ENCODE data around the gene ZNF275. TPM values are rescaled to one million over a fixed set of nuclear protein-coding genes. Genes with fewer than 3 reads are reported as not detected.
A peak's percentile ranks its signal among the peaks of the same experiment; 100 is the strongest.

ZNF275 gene
- total and polyA plus RNA-seq, 2 of the 4 experiments (the other 2 are of a cell fraction): 6.6 to 9.7 TPM

DNA sequence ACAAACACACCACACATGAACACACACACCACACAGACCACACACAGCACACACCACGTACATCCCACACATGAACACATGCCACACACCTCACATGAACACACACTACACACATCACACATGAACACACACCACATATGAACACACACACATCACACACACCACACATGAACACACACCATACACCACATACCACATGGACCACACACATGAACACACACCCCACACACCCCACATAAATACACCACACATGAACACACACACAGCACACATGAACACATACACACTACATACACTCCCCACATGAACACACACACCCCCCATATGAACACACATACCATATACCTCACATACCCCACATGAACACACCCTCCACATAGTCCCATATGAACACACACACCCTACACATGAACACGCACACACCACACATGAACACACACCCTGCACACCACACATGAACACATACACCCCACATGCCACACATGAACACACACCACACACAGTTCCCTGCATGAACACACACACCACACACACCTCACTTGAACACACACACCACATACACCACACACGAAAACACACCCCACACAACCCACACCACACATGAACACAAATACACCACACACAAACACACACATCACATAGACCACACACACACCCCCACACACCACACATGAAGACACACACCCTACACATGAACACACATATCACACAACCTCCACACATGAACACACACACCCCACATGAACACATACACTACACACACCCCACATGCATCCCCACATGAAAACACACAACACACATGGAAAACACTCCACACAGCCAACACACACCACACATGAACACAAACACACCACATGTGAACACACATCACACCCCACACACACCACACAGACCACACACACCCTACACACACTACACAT, 48.9 kb downstream of the ZNF275 start:
- no peak overlapping the region for H3K18ac ChIP-seq (ENCODE audit: low read depth, low read length)
- ATAC-seq (ENCODE audit: low read depth) (no peak), DNase-seq (no peak)
- no peaks in the 10 kb centered on the region for H3K36me3 ChIP-seq (ENCODE audit: control insufficient read depth, insufficient read depth, low read length)
- H4K20me1 ChIP-seq (ENCODE audit: insufficient read depth, low read length): no peaks in the 10 kb centered on the region
- peak overlapping the region; percentile 84 for H2BK5ac ChIP-seq (ENCODE audit: low read depth, low read length, poor library complexity, severe bottlenecking)
- H3K23ac ChIP-seq (ENCODE audit: low read depth, low read length): no peak overlapping the region
- H2BK15ac ChIP-seq (ENCODE audit: low read depth, low read length): no peak overlapping the region
- H4K5ac ChIP-seq (ENCODE audit: low read depth, low read length): no peak overlapping the region
- intact Hi-C loops (cut with micrococcal nuclease) (no loop called here), in situ Hi-C loops (cut with MboI; ENCODE audit: low sequenced_read_pairs) (no loop called here), dilution Hi-C loops (cut with HindIII; ENCODE audit: low sequenced_read_pairs, unreplicated experiment) (no loop called here)
- 72% methylated on average over 2 of the region's 3 CpGs; no CpG with 5 or more reads in 1 of the 2 experiments for WGBS, 2 experiments (ENCODE audit: extremely low coverage in 2 of 2, insufficient read length in 1 of 2)
- CTCF ChIA-PET: no interaction called here
- no peak overlapping the region for H3K4me3 ChIP-seq (ENCODE audit: insufficient read depth, low read depth, low read length)
- no peak overlapping the region for H2BK120ac ChIP-seq (ENCODE audit: low read depth, low read length)
- H3K4me2 ChIP-seq (ENCODE audit: low read depth, low read length): no peak overlapping the region; the same call in 1 of the 2 replicates
- peak overlapping the region; percentile 10 for H2AFZ ChIP-seq (replicated peaks; ENCODE audit: low read length, poor library complexity)
- H3K4ac ChIP-seq (ENCODE audit: low read depth, low read length): no peak overlapping the region
- H2AK9ac ChIP-seq (replicated peaks; ENCODE audit: low read depth, low read length, poor library complexity): peak overlapping the region; percentile 25
- H3K14ac ChIP-seq (replicated peaks; ENCODE audit: low read depth, low read length): no peak overlapping the region
- H3K27ac ChIP-seq (ENCODE audit: insufficient read depth, low read length): no peak overlapping the region
- H3K27me3 ChIP-seq (ENCODE audit: control insufficient read depth, insufficient read depth, low read length): peaks cover 8% of the 10 kb centered on the region
- no peaks in the 10 kb centered on the region for H3K79me1 ChIP-seq (ENCODE audit: low read depth in 1 of 2, low read length in 2 of 2)
- no peak overlapping the region for H4K8ac ChIP-seq (ENCODE audit: low read depth in 2 of 2, low read length in 2 of 2)
- no peak overlapping the region for H2AK5ac ChIP-seq (ENCODE audit: low read depth, low read length)
- H3K9me3 ChIP-seq (ENCODE audit: control insufficient read depth, insufficient read depth, low read length): no peaks in the 10 kb centered on the region; the same call in 1 of the 2 replicates
- no TSS peak for BruUV-seq (replicated peaks)
- POLR2A ChIA-PET (ENCODE audit: unreplicated experiment): no interaction called here
- H3K9me1 ChIP-seq (ENCODE audit: insufficient read depth, low read length): no peaks in the 10 kb centered on the region
- H2BK20ac ChIP-seq (ENCODE audit: low read depth, low read length): no peak overlapping the region
- TF ChIP-seq BHLHE40 (IDR thresholded peaks at IDR 0.05; ENCODE audit: low read depth, low read length) (no peak), FOS (IDR thresholded peaks at IDR 0.05; ENCODE audit: low read depth, low read length) (no peak), CHD1 (IDR thresholded peaks at IDR 0.05; ENCODE audit: low read depth, low read length) (no peak), RCOR1 (IDR thresholded peaks at IDR 0.05; ENCODE audit: insufficient replicate concordance, low read length) (no peak), SMC3 (IDR thresholded peaks at IDR 0.05; ENCODE audit: low read depth, low read length) (no peak), POLR2A (IDR thresholded peaks at IDR 0.05; ENCODE audit: low read depth, low read length) (no peak), MAZ (IDR thresholded peaks at IDR 0.05; ENCODE audit: borderline replicate concordance, low read depth, low read length) (no peak), RAD21 (IDR thresholded peaks at IDR 0.05; ENCODE audit: low read length) (no peak), RFX5 (IDR thresholded peaks at IDR 0.05; ENCODE audit: low read depth, low read length) (no peak), CEBPB (IDR thresholded peaks at IDR 0.05; ENCODE audit: low read depth, low read length) (no peak)
- TF ChIP-seq, protein P1, sequence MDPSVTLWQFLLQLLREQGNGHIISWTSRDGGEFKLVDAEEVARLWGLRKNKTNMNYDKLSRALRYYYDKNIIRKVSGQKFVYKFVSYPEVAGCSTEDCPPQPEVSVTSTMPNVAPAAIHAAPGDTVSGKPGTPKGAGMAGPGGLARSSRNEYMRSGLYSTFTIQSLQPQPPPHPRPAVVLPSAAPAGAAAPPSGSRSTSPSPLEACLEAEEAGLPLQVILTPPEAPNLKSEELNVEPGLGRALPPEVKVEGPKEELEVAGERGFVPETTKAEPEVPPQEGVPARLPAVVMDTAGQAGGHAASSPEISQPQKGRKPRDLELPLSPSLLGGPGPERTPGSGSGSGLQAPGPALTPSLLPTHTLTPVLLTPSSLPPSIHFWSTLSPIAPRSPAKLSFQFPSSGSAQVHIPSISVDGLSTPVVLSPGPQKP (IDR thresholded peaks at IDR 0.05; ENCODE audit: borderline replicate concordance, low read depth, low read length): no peak
- TF ChIP-seq, protein P2, sequence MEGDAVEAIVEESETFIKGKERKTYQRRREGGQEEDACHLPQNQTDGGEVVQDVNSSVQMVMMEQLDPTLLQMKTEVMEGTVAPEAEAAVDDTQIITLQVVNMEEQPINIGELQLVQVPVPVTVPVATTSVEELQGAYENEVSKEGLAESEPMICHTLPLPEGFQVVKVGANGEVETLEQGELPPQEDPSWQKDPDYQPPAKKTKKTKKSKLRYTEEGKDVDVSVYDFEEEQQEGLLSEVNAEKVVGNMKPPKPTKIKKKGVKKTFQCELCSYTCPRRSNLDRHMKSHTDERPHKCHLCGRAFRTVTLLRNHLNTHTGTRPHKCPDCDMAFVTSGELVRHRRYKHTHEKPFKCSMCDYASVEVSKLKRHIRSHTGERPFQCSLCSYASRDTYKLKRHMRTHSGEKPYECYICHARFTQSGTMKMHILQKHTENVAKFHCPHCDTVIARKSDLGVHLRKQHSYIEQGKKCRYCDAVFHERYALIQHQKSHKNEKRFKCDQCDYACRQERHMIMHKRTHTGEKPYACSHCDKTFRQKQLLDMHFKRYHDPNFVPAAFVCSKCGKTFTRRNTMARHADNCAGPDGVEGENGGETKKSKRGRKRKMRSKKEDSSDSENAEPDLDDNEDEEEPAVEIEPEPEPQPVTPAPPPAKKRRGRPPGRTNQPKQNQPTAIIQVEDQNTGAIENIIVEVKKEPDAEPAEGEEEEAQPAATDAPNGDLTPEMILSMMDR (conservative IDR thresholded peaks at IDR 0.05; ENCODE audit: low read depth, low read length): no peak
- H3K4me1 ChIP-seq (ENCODE audit: control insufficient read depth, insufficient read depth, low read length): peaks cover 2% of the 10 kb centered on the region; the same call in 1 of the 2 replicates
- no peak overlapping the region for H3K9ac ChIP-seq (ENCODE audit: low read depth, low read length)
- H3K56ac ChIP-seq (ENCODE audit: extremely low read depth, insufficient read depth, low read length): no peak overlapping the region
- H4K91ac ChIP-seq (ENCODE audit: insufficient read depth, low read depth, low read length): no peak overlapping the region
